ENCODE data around the gene RPL41. TPM values are rescaled to one million over a fixed set of nuclear protein-coding genes. Genes with fewer than 3 reads are reported as not detected.

Gene RPL41
- polyA plus RNA-seq, 1 of the 3 experiments (the other 2 are of a cell fraction) = 12,464 TPM

- Histone ChIP-seq H3F3A (replicated peaks; ENCODE audit: insufficient read depth) (peaks cover 15% of the 10 kb centered on the region), H3K27ac (ENCODE audit: low read depth in 2 of 2, low read length in 1 of 2) (no peak overlapping the region), H4K20me1 (ENCODE audit: insufficient read depth) (no peaks in the 10 kb centered on the region), H3K9ac (no peak overlapping the region), H3K4me3 (ENCODE audit: low read depth in 2 of 2, low read length in 1 of 2) (no peak overlapping the region), H2AFZ (ENCODE audit: low read depth) (no peak overlapping the region), H3K27me3 (ENCODE audit: insufficient read depth) (no peaks in the 10 kb centered on the region), H3K4me1 (ENCODE audit: control insufficient read depth in 1 of 2, insufficient read depth in 2 of 2, low read depth in 1 of 2, low read length in 1 of 2) (peaks cover 0 to 2% of the 10 kb centered on the region in 2 experiments; a peak in 1 of 4 replicates), H3K4me2 (no peak overlapping the region), H3K79me2 (ENCODE audit: insufficient read depth) (no peaks in the 10 kb centered on the region), H3K9me2 (no peaks in the 10 kb centered on the region), H3K36me3 (replicated peaks in 1 of 2; ENCODE audit: control insufficient read depth in 1 of 2, insufficient read depth in 2 of 2, low read length in 1 of 2) (peaks cover 21 to 40% of the 10 kb centered on the region in 2 experiments), H3K9me3 (no peaks in the 10 kb centered on the region)
- POLR2A ChIA-PET = interaction anchor here (1.3 to 1.8 kb wide), 2 partner anchors 14 to 15 kb away, joined by 3 to 4 read pairs; no protein-coding TSS in a partner anchor
- DNase-seq = no peak
- TF ChIP-seq, protein P1, sequence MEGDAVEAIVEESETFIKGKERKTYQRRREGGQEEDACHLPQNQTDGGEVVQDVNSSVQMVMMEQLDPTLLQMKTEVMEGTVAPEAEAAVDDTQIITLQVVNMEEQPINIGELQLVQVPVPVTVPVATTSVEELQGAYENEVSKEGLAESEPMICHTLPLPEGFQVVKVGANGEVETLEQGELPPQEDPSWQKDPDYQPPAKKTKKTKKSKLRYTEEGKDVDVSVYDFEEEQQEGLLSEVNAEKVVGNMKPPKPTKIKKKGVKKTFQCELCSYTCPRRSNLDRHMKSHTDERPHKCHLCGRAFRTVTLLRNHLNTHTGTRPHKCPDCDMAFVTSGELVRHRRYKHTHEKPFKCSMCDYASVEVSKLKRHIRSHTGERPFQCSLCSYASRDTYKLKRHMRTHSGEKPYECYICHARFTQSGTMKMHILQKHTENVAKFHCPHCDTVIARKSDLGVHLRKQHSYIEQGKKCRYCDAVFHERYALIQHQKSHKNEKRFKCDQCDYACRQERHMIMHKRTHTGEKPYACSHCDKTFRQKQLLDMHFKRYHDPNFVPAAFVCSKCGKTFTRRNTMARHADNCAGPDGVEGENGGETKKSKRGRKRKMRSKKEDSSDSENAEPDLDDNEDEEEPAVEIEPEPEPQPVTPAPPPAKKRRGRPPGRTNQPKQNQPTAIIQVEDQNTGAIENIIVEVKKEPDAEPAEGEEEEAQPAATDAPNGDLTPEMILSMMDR (IDR thresholded peaks at IDR 0.05) = no peak
- no peak for TF ChIP-seq EZH2phosphoT487 (IDR thresholded peaks at IDR 0.05; ENCODE audit: borderline replicate concordance, low read depth)
- no peak for TF ChIP-seq FOSL2 (IDR thresholded peaks at IDR 0.05; ENCODE audit: borderline replicate concordance, low read depth)
- TF ChIP-seq SMC3 (IDR thresholded peaks at IDR 0.05; ENCODE audit: low read depth, low read length) = no peak
- TF ChIP-seq TAF1 (IDR thresholded peaks at IDR 0.05; ENCODE audit: borderline replicate concordance, low read depth, low read length) = no peak
- TF ChIP-seq, protein P2, sequence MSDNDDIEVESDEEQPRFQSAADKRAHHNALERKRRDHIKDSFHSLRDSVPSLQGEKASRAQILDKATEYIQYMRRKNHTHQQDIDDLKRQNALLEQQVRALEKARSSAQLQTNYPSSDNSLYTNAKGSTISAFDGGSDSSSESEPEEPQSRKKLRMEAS (IDR thresholded peaks at IDR 0.05; ENCODE audit: low read depth) = no peak
- TF ChIP-seq RFX5 (IDR thresholded peaks at IDR 0.05; ENCODE audit: low read length) = no peak
- TF ChIP-seq JUND (IDR thresholded peaks at IDR 0.05) = no peak
- TF ChIP-seq, protein P3, sequence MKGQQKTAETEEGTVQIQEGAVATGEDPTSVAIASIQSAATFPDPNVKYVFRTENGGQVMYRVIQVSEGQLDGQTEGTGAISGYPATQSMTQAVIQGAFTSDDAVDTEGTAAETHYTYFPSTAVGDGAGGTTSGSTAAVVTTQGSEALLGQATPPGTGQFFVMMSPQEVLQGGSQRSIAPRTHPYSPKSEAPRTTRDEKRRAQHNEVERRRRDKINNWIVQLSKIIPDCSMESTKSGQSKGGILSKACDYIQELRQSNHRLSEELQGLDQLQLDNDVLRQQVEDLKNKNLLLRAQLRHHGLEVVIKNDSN (IDR thresholded peaks at IDR 0.05; ENCODE audit: borderline replicate concordance, low read depth) = no peak
- TF ChIP-seq RCOR1 (IDR thresholded peaks at IDR 0.05; ENCODE audit: low read length) = no peak
- TF ChIP-seq FOXM1 (IDR thresholded peaks at IDR 0.05; ENCODE audit: low read depth) = no peak
- no peak for TF ChIP-seq GABPA (IDR thresholded peaks at IDR 0.05; ENCODE audit: low read depth)
- no peak for TF ChIP-seq NRF1 (IDR thresholded peaks at IDR 0.05; ENCODE audit: low read depth, low read length)
- no peak for TF ChIP-seq NFIC (IDR thresholded peaks at IDR 0.05; ENCODE audit: borderline replicate concordance)
- TF ChIP-seq YY1 (IDR thresholded peaks at IDR 0.05; ENCODE audit: low read depth) = no peak
- TF ChIP-seq, protein P4, sequence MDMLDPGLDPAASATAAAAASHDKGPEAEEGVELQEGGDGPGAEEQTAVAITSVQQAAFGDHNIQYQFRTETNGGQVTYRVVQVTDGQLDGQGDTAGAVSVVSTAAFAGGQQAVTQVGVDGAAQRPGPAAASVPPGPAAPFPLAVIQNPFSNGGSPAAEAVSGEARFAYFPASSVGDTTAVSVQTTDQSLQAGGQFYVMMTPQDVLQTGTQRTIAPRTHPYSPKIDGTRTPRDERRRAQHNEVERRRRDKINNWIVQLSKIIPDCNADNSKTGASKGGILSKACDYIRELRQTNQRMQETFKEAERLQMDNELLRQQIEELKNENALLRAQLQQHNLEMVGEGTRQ (IDR thresholded peaks at IDR 0.05; ENCODE audit: borderline replicate concordance, low read depth, low read length) = no peak
- no peak for TF ChIP-seq PBX3 (IDR thresholded peaks at IDR 0.05)
- no peak for TF ChIP-seq CHD2 (IDR thresholded peaks at IDR 0.05; ENCODE audit: low read length, partially characterized antibody)
- no peak for TF ChIP-seq SIN3A (IDR thresholded peaks at IDR 0.05; ENCODE audit: borderline replicate concordance, low read depth, low read length)
- CTCF ChIA-PET = interaction anchor here (1.3 to 4.0 kb wide), 3 partner anchors 14 to 45 kb away, joined by 4 to 16 read pairs (median 7); partner anchors contain the start of gene SMARCC2
- WGBS (ENCODE audit: low lambda C conversion rate) = over 99% methylated on average over 8 of the region's 8 CpGs
Measured at GRCh38 chr12:56143870-56144269, 27.4 kb downstream of the RPL41 start.
